ENCODE measurements around the gene IL1RAPL2. TPM values are rescaled to one million over a fixed set of nuclear protein-coding genes. Genes with fewer than 3 reads are reported as not detected.
"Not testable (repeated sequence)": the region's sequence is repeated elsewhere in the genome, so short reads cannot be mapped to it uniquely, and the experiment has no call there.

IL1RAPL2 gene
- total and polyA plus RNA-seq, 10 of the 15 experiments (the other 5 are each of a cell fraction or from before 2014, with no cell fraction given) = 0.19 TPM; not detected in 9

DNA sequence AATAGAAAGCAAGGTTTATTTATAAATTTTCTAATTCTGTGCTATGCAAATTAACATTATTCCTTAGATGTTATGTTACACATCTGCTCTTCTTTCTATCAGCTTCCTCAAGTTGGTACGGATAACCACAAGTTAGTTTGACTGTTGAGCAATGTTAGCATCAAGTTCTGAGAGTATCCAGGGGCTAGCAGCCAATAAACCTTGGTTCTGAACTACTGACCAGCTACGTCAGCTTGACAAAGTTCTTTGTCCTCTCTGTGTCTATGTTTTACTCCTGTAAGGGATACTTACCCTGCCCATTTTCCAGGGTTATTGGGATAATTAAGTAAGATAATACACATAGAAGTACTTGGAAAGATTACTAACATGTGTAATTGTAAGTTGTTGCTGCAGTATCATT, 662.6 kb downstream of the IL1RAPL2 start:
- DNase-seq (ENCODE audit: low read depth, low spot score) (no peak), FAIRE-seq (no peak), ATAC-seq (no peak)
- TF ChIP-seq BHLHE40 (IDR thresholded peaks at IDR 0.05; ENCODE audit: borderline replicate concordance in 1 of 2, low read depth in 2 of 2, low read length in 1 of 2) (no peak), KAT2A (conservative IDR thresholded peaks at IDR 0.05; ENCODE audit: control insufficient read depth, low read depth, low read length) (no peak), SUPT20H (IDR thresholded peaks at IDR 0.05; ENCODE audit: borderline replicate concordance, control insufficient read depth, low read depth, low read length) (no peak), MTA2 (IDR thresholded peaks at IDR 0.05; ENCODE audit: low read depth) (no peak), ASH2L (IDR thresholded peaks at IDR 0.05; ENCODE audit: borderline replicate concordance, low read depth) (no peak), FOS (IDR thresholded peaks at IDR 0.05; ENCODE audit: borderline replicate concordance, extremely low read depth, insufficient read length) (no peak), ZNF24 (IDR thresholded peaks at IDR 0.05) (no peak)
- TF ChIP-seq, protein P1, sequence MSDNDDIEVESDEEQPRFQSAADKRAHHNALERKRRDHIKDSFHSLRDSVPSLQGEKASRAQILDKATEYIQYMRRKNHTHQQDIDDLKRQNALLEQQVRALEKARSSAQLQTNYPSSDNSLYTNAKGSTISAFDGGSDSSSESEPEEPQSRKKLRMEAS (IDR thresholded peaks at IDR 0.05; ENCODE audit: low read depth, low read length) = no peak
- Histone ChIP-seq H3K4me2 (ENCODE audit: control insufficient read depth, insufficient read depth) (no peak overlapping the region), H3K27ac (ENCODE audit: control insufficient read depth, insufficient read depth) (no peak overlapping the region), H3K4me3 (no peak overlapping the region), H3K9ac (ENCODE audit: control insufficient read depth, insufficient read depth, low read length) (no peak overlapping the region), H3K79me2 (ENCODE audit: control insufficient read depth, insufficient read depth, low read length) (no peaks in the 10 kb centered on the region), H3K36me3 (ENCODE audit: control insufficient read depth in 2 of 2, insufficient read depth in 2 of 2, low read length in 1 of 2) (no peaks in the 10 kb centered on the region), H4K20me1 (ENCODE audit: control insufficient read depth, insufficient read depth) (no peaks in the 10 kb centered on the region), H2AFZ (ENCODE audit: control insufficient read depth, low read depth, low read length) (no peak overlapping the region), H3K9me3 (replicated peaks; ENCODE audit: control insufficient read depth, insufficient read depth, low read length) (no peaks in the 10 kb centered on the region), H3K27me3 (replicated peaks in 1 of 2; ENCODE audit: control insufficient read depth in 2 of 2, insufficient read depth in 2 of 2, low read length in 1 of 2) (no peaks in the 10 kb centered on the region), H3K4me1 (ENCODE audit: control insufficient read depth, insufficient read depth, low read length) (no peaks in the 10 kb centered on the region)
- ChIA-PET CTCF (no interaction called here), POLR2A (no interaction called here), SMC1A (ENCODE audit: uncharacterized antibody, unreplicated experiment) (no interaction called here), RAD21 (ENCODE audit: unreplicated experiment) (no interaction called here)
- no TSS peak for BruUV-seq (replicated peaks)
- intact Hi-C loops (cut with micrococcal nuclease; ENCODE audit: unreplicated experiment) = no loop called here
- in situ Hi-C loops (cut with MboI) = no loop called here
- WGBS (ENCODE audit: insufficient coverage, insufficient replicate concordance, low lambda C conversion rate, missing lambda C conversion rate) = 26% methylated on average over 2 of the region's 2 CpGs

DNA sequence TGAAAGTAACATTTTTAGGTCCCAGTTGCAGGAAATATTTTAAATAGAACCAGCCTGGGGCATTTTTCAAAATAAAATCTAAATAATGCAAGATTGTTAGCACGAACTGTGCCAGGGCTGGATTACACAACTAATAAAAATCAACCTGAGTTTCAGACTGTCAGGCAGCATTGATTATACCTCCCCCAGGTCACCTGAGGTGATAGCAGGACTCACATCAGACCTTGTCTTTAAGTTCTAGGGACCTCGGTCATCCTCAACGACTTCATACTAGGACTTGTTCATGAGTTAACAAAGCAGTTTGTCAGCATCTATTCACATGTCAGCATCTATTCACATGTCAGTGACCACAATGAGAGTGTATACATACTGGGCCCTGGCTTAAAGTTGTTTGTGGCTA, 663.1 kb downstream of the IL1RAPL2 start:
- H3K9me3 ChIP-seq (replicated peaks; ENCODE audit: control insufficient read depth, insufficient read depth, low read length) = no peaks in the 10 kb centered on the region
- intact Hi-C loops (cut with micrococcal nuclease; ENCODE audit: unreplicated experiment) = no loop called here
- no peak overlapping the region for H3K9ac ChIP-seq (ENCODE audit: control insufficient read depth, insufficient read depth, low read length)
- H3K36me3 ChIP-seq (ENCODE audit: control insufficient read depth in 2 of 2, insufficient read depth in 2 of 2, low read length in 1 of 2) = no peaks in the 10 kb centered on the region
- ChIA-PET SMC1A (ENCODE audit: uncharacterized antibody, unreplicated experiment) (no interaction called here), CTCF (no interaction called here), RAD21 (ENCODE audit: unreplicated experiment) (no interaction called here), POLR2A (no interaction called here)
- TF ChIP-seq NFYA (IDR thresholded peaks at IDR 0.05; ENCODE audit: borderline replicate concordance, low read depth, low read length) (no peak), ZNF207 (IDR thresholded peaks at IDR 0.05; ENCODE audit: borderline replicate concordance) (no peak), YBX1 (IDR thresholded peaks at IDR 0.05) (no peak), ZNF622 (IDR thresholded peaks at IDR 0.05) (no peak), STAT3 (IDR thresholded peaks at IDR 0.05; ENCODE audit: low read depth, low read length) (no peak), SMC3 (IDR thresholded peaks at IDR 0.05; ENCODE audit: borderline replicate concordance, low read length) (no peak)
- DNase-seq (ENCODE audit: low read depth, low spot score) = no peak
- no peaks in the 10 kb centered on the region for H3K79me2 ChIP-seq (ENCODE audit: control insufficient read depth, insufficient read depth, low read length)
- ATAC-seq = no peak
- no peak overlapping the region for H3K4me3 ChIP-seq
- no peaks in the 10 kb centered on the region for H3K27me3 ChIP-seq (replicated peaks in 1 of 2; ENCODE audit: control insufficient read depth in 2 of 2, insufficient read depth in 2 of 2, low read length in 1 of 2)
- WGBS (ENCODE audit: insufficient coverage, insufficient replicate concordance, low lambda C conversion rate, missing lambda C conversion rate) = 26% methylated on average over 3 of the region's 3 CpGs
- no peaks in the 10 kb centered on the region for H3K4me1 ChIP-seq (ENCODE audit: control insufficient read depth, insufficient read depth, low read length)
- H3K4me2 ChIP-seq (ENCODE audit: control insufficient read depth, insufficient read depth) = no peak overlapping the region
- no peak for FAIRE-seq
- no TSS peak for BruUV-seq (replicated peaks)
- H4K20me1 ChIP-seq (ENCODE audit: control insufficient read depth, insufficient read depth) = no peaks in the 10 kb centered on the region
- in situ Hi-C loops (cut with MboI) = no loop called here
- H2AFZ ChIP-seq (ENCODE audit: control insufficient read depth, low read depth, low read length) = no peak overlapping the region
- H3K27ac ChIP-seq (ENCODE audit: control insufficient read depth, insufficient read depth) = no peak overlapping the region

DNA sequence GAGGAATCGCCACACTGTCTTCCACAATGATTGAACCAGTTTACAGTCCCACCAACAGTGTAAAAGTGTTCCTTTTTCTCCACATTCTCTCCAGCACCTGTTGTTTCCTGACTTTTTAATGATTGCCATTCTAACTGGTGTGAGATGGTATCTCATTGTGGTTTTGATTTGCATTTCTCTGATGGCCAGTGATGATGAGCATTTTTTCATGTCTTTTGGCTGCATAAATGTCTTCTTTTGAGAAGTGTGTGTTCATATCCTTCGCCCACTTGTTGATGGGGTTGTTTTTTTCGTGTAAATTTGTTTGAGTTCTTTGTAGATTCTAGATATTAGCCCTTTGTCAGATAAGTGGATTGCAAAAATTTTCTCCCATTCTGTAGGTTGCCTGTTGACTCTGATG, 671.4 kb downstream of the IL1RAPL2 start:
- H4K20me1 ChIP-seq (ENCODE audit: control insufficient read depth, insufficient read depth); H3K79me2 ChIP-seq (ENCODE audit: control insufficient read depth, insufficient read depth, low read length); H3K9me3 ChIP-seq (replicated peaks; ENCODE audit: control insufficient read depth, insufficient read depth, low read length); in situ Hi-C loops (cut with MboI); ATAC-seq; H3K27ac ChIP-seq (ENCODE audit: control insufficient read depth, insufficient read depth); DNase-seq (ENCODE audit: low read depth, low spot score); H3K27me3 ChIP-seq (replicated peaks in 1 of 2; ENCODE audit: control insufficient read depth in 2 of 2, insufficient read depth in 2 of 2, low read length in 1 of 2); FAIRE-seq; BruUV-seq (replicated peaks); H3K9ac ChIP-seq (ENCODE audit: control insufficient read depth, insufficient read depth, low read length); CTCF ChIA-PET; H3K4me1 ChIP-seq (ENCODE audit: control insufficient read depth, insufficient read depth, low read length); RAD21 ChIA-PET (ENCODE audit: unreplicated experiment); POLR2A ChIA-PET; intact Hi-C loops (cut with micrococcal nuclease; ENCODE audit: unreplicated experiment); H3K4me3 ChIP-seq; H2AFZ ChIP-seq (ENCODE audit: control insufficient read depth, low read depth, low read length); H3K36me3 ChIP-seq (ENCODE audit: control insufficient read depth in 2 of 2, insufficient read depth in 2 of 2, low read length in 1 of 2); H3K4me2 ChIP-seq (ENCODE audit: control insufficient read depth, insufficient read depth): not testable (repeated sequence)
- WGBS (ENCODE audit: insufficient coverage, insufficient replicate concordance, low lambda C conversion rate, missing lambda C conversion rate) = 8% methylated on average over 3 of the region's 3 CpGs
- SMC1A ChIA-PET (ENCODE audit: uncharacterized antibody, unreplicated experiment) = interaction anchor here (0.8 kb wide), 1 partner anchor 82 kb away, joined by 3 read pairs; no protein-coding TSS in a partner anchor
